DOHH2 (cell line): ENCODE measurements around the gene HSFX3.

Source experiments
- H3F3A ChIP-seq: fragments of 200-600 bp; sonication (generic), shearing (Covaris generic); 2 replicates; pipeline ENCODE4 v1.6.0; 2016; ENCODE audit warnings: antibody characterized with exemption, mild to moderate bottlenecking; ENCODE audit not compliant: control insufficient read depth, insufficient read depth
- H3K27ac ChIP-seq: fragments of 200-600 bp; sonication (generic); 2 replicates; pipeline ENCODE4 v1.5.1; 2014; ENCODE audit warnings: low read depth, mild to moderate bottlenecking, low read length, moderate library complexity
- H3K27me3 ChIP-seq: fragments of 200-600 bp; sonication (generic); 2 replicates; pipeline ENCODE4 v1.6.1; 2014; ENCODE audit warnings: mild to moderate bottlenecking, low read length, mixed read lengths; ENCODE audit not compliant: control insufficient read depth
- H3K36me3 ChIP-seq: fragments of 200-600 bp; sonication (generic); 2 replicates; pipeline ENCODE4 v1.6.1; 2014; ENCODE audit warnings: mild to moderate bottlenecking, low read length, moderate library complexity, mixed read lengths; ENCODE audit not compliant: control insufficient read depth
- H3K4me1 ChIP-seq: fragments of 200-600 bp; sonication (generic); 2 replicates; pipeline ENCODE4 v1.6.1; 2014; ENCODE audit warnings: mild to moderate bottlenecking, low read length, mixed read lengths; ENCODE audit not compliant: control insufficient read depth
- H3K4me2 ChIP-seq: fragments of 200-600 bp; sonication (generic); 2 replicates; pipeline ENCODE4 v1.6.0; 2014; ENCODE audit warnings: mild to moderate bottlenecking, low read length, moderate library complexity
- H3K4me3 ChIP-seq: fragments of 200-600 bp; sonication (generic); 2 replicates; pipeline ENCODE4 v1.5.1; 2014; ENCODE audit warnings: mild to moderate bottlenecking, low read length, mixed read lengths
- H3K79me2 ChIP-seq: fragments of 200-600 bp; sonication (generic); 2 replicates; pipeline ENCODE4 v1.6.1; 2014; ENCODE audit warnings: mild to moderate bottlenecking, low read length, mixed read lengths; ENCODE audit not compliant: control insufficient read depth
- H3K9me2 ChIP-seq: fragments of 200-600 bp; sonication (generic); replicated peaks from 2 replicates; pipeline ENCODE4 v1.6.1; 2014; ENCODE audit warnings: mild to moderate bottlenecking, low read length, mixed read lengths; ENCODE audit not compliant: control insufficient read depth
- H3K9me3 ChIP-seq: fragments of 200-600 bp; sonication (generic); 2 replicates; pipeline ENCODE4 v1.6.1; 2014; ENCODE audit warnings: antibody characterized with exemption, low read length, mixed read lengths; ENCODE audit not compliant: control insufficient read depth, insufficient read depth
- H4K20me1 ChIP-seq: fragments of 200-600 bp; sonication (generic); 2 replicates; pipeline ENCODE4 v1.6.0; 2014; ENCODE audit warnings: low read depth, mild to moderate bottlenecking, antibody characterized with exemption, low read length, moderate library complexity; ENCODE audit not compliant: control insufficient read depth, insufficient read depth
- EZH2phosphoT487 ChIP-seq: fragments of 200-600 bp; sonication (generic); IDR thresholded peaks from 2 replicates; pipeline ENCODE4 v1.6.1; 2017; ENCODE audit warnings: borderline replicate concordance, mild to moderate bottlenecking, antibody characterized with exemption, low read length, moderate library complexity, mixed read lengths
- TF ChIP-seq, protein P1 (sequence below): fragments of 200-600 bp; sonication (generic); IDR thresholded peaks from one replicate; pipeline ENCODE4 v1.5.1; 2014; ENCODE audit warnings: antibody characterized with exemption, mild to moderate bottlenecking, low read depth, low read length; ENCODE audit not compliant: poor library complexity, severe bottlenecking

Gene HSFX3

DNA sequence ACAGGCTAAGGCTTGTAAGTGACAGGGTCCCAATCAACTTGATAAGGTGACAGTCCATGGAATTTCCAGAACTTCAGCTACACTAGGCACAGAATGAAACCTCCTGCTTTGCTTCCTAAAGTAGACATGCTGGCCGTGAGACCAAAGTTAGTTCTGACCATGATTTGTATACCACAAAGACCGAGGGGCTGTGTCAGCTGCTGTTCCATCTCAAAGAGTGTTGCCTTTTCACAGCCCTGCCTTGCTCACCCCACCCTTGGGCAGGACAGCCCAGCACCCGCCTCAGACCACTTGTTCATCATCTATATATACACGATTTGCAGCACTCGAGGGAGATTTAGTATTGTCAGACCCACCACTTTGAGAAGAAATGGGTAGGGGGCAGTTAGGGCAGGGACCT is 50.0 kb downstream of the HSFX3 start:
- H3K36me3 ChIP-seq = peaks cover 38% of the 10 kb centered on the region
- H3K4me3 ChIP-seq = no peak overlapping the region
- no peak overlapping the region for H3K4me2 ChIP-seq
- H3K27me3 ChIP-seq = no peaks in the 10 kb centered on the region
- peaks cover 8% of the 10 kb centered on the region for H3K79me2 ChIP-seq
- no peaks in the 10 kb centered on the region for H3F3A ChIP-seq
- H3K27ac ChIP-seq = no peak overlapping the region
- TF ChIP-seq, protein P1, sequence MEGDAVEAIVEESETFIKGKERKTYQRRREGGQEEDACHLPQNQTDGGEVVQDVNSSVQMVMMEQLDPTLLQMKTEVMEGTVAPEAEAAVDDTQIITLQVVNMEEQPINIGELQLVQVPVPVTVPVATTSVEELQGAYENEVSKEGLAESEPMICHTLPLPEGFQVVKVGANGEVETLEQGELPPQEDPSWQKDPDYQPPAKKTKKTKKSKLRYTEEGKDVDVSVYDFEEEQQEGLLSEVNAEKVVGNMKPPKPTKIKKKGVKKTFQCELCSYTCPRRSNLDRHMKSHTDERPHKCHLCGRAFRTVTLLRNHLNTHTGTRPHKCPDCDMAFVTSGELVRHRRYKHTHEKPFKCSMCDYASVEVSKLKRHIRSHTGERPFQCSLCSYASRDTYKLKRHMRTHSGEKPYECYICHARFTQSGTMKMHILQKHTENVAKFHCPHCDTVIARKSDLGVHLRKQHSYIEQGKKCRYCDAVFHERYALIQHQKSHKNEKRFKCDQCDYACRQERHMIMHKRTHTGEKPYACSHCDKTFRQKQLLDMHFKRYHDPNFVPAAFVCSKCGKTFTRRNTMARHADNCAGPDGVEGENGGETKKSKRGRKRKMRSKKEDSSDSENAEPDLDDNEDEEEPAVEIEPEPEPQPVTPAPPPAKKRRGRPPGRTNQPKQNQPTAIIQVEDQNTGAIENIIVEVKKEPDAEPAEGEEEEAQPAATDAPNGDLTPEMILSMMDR = no peak
- no peak for TF ChIP-seq EZH2phosphoT487
- H3K9me3 ChIP-seq = no peaks in the 10 kb centered on the region
- no peaks in the 10 kb centered on the region for H4K20me1 ChIP-seq
- peaks cover 5% of the 10 kb centered on the region; the same call in 1 of the 2 replicates for H3K4me1 ChIP-seq
- no peaks in the 10 kb centered on the region for H3K9me2 ChIP-seq

DNA sequence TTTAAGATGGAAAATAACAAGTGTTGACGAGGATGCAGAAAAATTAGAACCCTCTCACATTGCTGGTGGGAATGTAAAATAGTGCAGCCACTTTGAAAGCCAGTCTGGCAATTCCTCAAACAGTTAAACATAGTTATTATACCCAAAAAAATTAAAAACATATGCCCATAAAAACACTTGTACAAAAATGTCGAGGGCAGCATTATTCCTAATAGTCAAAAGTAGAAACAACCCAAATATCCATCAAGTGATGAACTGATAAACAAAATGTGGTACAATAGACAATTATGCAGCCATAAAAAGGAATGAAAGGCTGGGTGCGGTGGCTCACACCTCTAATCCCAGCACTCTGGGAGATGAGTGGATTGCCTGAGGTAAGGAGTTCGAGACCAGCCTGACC is 51.0 kb downstream of the HSFX3 start:
- Histone ChIP-seq H3K27ac (no peak overlapping the region), H3K36me3 (peaks cover 40% of the 10 kb centered on the region), H3K27me3 (no peaks in the 10 kb centered on the region)

More for the DNA sequence above, 51.0 kb downstream of the HSFX3 start:
- Histone ChIP-seq H3F3A (no peaks in the 10 kb centered on the region), H3K9me2 (no peaks in the 10 kb centered on the region), H4K20me1 (no peaks in the 10 kb centered on the region), H3K9me3 (no peaks in the 10 kb centered on the region), H3K4me2 (no peak overlapping the region), H3K4me3 (no peak overlapping the region), H3K4me1 (no peaks in the 10 kb centered on the region; the same call in 1 of the 2 replicates), H3K79me2 (no peaks in the 10 kb centered on the region)
- TF ChIP-seq, protein P1 = no peak
- TF ChIP-seq EZH2phosphoT487 = no peak
